Prostate gland (tissue), 2 donors: ENCODE measurements around the gene ANKMY2.

Source experiments
- CTCF ChIP-seq, 4 experiments: fragments of 200-600 bp in 2 of 4; fragments of 450-650 bp in 2 of 4; sonication (generic) in 2 of 4; IDR thresholded peaks; 1 replicate in 3 of 4; 2 replicates in 1 of 4; pipeline ENCODE4 v1.5.1; 2016 to 2019; ENCODE audit warnings: antibody characterized with exemption in 4 of 4, mild to moderate bottlenecking in 2 of 4, moderate library complexity in 2 of 4
- POLR2A ChIP-seq: fragments of 450-650 bp; IDR thresholded peaks from one replicate; pipeline ENCODE4 v1.6.1; 2016; ENCODE audit warnings: antibody characterized with exemption, mild to moderate bottlenecking

GRCh38 chr7:16634271-16634738, 11.2 kb downstream of the ANKMY2 start:
- no peak for TF ChIP-seq CTCF (IDR thresholded peaks at IDR 0.05)
- no peak for TF ChIP-seq POLR2A
